ENCODE measurements around the gene ESCO1.
A peak's percentile ranks its signal among the peaks of the same experiment; 100 is the strongest.
"Not testable (repeated sequence)": the region's sequence is repeated elsewhere in the genome, so short reads cannot be mapped to it uniquely, and the experiment has no call there.

The ESCO1 gene, protein sequence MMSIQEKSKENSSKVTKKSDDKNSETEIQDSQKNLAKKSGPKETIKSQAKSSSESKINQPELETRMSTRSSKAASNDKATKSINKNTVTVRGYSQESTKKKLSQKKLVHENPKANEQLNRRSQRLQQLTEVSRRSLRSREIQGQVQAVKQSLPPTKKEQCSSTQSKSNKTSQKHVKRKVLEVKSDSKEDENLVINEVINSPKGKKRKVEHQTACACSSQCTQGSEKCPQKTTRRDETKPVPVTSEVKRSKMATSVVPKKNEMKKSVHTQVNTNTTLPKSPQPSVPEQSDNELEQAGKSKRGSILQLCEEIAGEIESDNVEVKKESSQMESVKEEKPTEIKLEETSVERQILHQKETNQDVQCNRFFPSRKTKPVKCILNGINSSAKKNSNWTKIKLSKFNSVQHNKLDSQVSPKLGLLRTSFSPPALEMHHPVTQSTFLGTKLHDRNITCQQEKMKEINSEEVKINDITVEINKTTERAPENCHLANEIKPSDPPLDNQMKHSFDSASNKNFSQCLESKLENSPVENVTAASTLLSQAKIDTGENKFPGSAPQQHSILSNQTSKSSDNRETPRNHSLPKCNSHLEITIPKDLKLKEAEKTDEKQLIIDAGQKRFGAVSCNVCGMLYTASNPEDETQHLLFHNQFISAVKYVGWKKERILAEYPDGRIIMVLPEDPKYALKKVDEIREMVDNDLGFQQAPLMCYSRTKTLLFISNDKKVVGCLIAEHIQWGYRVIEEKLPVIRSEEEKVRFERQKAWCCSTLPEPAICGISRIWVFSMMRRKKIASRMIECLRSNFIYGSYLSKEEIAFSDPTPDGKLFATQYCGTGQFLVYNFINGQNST

DNA sequence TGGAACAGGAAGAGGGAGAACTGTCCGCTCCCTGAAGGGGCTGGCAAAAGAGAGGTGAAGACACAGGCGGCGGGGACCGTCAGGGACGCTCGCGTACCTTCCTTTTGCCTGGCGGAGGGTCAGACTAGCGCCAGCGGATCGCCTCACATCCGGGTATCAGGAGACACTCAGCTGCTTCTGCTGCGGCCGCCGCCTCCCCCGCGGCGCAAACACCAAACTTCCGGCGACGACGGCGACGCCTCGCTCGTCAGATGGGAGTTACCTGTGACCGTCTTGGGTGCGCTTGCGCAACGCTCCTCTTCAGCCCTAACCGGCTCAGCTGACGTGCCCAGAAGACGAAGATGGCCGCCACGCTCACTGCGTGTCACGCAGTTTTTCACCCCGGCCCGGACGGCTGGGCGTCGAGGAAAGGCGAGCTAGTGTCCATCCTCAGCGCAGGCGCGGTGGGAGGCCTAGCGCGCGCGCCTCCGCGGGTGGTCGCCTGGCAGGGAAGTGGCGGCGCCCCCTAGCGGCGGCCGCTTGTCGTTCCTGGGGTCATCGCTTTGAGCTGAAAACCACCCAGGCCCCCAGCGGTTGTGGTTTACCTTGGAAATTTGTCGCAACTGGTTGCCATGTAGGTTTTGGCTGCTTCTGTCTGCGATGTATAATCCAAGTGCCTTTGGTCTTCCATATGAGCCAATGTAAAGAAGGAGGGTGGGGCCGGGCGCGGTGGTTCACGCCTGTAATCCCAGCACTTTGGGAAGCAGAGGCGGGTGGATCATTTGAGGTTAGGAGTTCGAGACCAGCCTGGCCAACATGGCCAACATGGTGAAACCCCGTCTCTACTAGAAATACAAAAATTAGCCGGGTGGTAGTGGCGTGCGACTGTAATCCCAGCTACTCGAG is at the start of gene ESCO1:
Gene ESCO1, minus strand, starts transcription at position 179 of the 885 bp plus-strand sequence. CDS start 25,861 bp downstream, outside the sequence.
- DNase-seq, result peak; percentile 92

DNA sequence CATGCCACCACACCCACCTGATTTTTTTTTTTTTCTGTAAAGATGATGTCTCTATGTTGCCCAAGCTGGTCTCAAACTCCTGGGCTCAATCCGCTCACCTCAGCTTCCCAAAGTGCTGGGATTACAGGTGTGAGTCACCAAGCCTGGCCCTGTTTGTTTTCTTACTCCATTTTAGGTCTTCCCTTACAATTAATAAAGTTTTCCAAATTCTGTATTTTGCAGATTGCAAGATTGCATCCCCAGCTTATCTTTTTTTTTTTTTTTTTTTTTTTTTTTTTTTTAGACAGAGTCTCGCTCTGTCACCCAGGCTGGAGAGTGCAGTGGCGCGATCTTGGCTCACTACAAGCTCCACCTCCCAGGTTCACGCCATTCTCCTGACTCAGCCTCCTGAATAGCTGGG is 39.9 kb upstream of the ESCO1 start:
- DNase-seq, result not testable (repeated sequence)

DNA sequence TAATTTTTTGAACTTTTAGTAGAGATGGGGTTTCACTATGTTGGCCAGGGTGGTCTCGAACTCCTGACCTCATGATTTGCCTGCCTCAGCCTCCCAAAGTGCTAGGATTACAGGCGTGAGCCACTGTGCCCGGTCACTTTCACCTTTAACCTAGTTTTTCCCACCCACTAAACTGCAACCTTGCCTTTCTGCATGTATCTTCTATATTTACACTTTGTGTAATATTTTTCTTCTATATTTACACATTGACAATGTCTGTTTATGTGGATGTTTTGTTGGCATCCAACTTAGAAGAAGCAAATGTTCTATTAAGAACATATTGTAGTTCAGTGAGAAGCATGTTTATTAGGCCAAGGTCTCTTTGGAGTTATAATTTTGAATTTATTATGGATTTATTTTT is 38.3 kb upstream of the ESCO1 start:
- no peak for DNase-seq

DNA sequence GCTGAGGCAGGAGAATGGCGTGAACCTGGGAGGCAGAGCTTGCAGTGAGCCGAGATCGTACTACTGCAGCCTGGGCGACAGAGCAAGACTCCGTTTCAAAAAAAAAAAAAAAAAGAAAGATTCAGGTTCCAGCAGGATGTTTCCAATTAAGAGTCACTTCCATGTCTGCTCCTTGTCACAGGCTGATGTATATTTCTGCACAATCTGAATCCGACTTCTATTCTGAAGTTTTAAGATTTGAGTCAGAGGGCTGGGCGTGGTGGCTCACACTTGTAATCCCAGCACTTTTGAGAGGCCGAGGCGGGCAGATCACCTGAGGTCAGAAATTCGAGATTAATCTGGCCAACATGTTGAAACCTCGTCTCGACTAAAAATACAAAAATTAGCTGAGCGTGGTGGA is 36.3 kb upstream of the ESCO1 start:
- DNase-seq, result no peak

DNA sequence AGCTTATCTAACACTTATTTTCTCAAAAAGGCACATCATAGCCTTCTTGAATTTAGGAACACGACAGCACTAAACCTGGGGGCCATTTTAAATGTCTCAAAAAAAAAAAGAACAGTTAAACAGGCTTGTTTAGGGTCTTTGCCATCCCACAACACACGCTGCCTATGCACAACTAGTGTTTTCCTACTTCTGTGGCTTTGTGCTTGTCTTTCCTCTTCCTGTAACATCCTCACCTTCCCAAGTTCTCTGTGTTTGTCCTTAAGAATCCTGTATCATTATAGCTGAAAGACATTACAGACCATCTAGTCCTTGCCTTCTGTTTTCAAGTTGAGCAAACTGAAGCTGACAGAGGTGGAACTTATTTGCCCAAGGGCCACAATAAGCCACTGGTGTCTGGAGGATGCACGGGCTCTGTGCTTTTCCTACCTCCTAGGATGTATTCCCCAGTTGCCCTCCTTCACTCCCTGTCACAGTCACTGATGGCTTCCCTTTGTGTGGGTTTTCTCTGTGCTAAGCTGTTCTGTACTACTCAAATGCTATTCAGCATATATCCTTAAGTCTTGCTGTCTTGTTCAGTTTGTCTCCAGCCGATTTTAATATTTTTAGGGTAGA is 34.2 kb upstream of the ESCO1 start:
- no peak for DNase-seq

DNA sequence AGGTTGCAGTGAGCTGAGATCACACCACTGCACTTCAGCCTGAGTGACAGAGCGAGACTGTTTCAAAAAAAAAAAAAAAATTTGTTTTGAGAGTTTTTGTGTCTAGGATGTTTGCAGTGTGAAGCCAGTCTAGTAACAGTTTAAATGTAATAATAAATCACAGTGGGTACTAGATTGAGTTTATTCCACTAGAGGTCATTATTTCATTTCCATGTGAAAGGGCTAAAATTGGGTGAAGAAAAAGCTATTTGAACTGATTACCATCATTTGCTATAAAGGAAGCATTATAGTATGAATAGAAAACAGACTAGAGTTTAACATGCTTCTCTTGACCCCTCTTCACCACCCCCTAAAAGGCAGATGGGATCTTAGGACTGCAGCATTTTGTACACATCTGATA is 31.9 kb upstream of the ESCO1 start:
- DNase-seq, result no peak

DNA sequence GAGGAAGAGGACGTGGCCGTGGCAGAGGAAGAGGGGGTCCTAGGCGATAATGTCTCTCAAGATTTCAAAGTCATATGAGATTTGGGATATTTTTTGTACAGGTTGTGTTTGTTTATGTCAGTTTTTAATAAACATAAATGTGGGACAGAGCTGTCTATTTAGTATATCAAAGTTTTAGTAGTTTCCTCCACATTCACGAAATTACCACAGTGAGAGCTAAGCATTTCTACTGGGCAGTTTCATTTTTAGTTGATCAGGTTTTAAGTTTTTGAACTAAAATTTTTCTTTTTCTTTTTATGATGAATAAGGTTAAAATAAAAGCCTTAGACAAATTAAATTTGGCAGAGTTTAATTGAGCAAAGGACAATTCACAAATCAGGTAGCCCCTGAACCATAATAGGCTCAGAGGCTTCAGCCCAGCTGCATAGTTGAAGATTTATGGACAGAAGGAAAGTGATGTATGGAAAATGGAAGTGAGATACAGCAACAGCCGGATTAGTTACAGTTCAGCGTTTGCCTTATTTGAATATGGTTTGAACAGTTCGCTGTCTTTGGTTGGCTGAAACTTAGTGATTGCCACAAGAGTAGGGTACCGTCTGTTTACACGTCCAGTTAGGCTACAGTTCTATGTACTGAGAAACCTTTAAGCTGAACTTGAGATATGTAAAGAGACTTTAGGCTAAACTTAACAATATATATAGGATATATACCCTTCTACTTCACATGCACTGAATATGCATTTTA is 28.8 kb upstream of the ESCO1 start:
- DNase-seq, result no peak

DNA sequence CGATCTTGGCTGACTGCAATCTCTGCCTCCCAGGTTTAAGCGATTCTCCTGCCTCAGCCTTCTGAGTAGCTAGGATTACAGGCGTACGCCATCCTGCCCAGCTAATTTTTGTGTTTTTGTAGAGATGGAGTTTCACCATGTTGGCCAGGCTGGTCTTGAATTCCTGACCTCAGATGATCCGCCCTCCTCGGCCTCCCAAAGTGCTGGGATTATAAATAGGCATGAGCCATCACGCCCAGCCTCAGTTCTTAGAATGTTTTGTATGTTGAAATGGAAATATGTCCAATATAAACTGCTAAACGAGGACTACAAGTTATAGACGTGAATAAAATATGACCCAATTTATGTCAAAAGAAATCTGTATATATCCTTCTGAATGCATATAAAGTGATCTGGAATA is 21.1 kb upstream of the ESCO1 start:
- not testable (repeated sequence) for DNase-seq

DNA sequence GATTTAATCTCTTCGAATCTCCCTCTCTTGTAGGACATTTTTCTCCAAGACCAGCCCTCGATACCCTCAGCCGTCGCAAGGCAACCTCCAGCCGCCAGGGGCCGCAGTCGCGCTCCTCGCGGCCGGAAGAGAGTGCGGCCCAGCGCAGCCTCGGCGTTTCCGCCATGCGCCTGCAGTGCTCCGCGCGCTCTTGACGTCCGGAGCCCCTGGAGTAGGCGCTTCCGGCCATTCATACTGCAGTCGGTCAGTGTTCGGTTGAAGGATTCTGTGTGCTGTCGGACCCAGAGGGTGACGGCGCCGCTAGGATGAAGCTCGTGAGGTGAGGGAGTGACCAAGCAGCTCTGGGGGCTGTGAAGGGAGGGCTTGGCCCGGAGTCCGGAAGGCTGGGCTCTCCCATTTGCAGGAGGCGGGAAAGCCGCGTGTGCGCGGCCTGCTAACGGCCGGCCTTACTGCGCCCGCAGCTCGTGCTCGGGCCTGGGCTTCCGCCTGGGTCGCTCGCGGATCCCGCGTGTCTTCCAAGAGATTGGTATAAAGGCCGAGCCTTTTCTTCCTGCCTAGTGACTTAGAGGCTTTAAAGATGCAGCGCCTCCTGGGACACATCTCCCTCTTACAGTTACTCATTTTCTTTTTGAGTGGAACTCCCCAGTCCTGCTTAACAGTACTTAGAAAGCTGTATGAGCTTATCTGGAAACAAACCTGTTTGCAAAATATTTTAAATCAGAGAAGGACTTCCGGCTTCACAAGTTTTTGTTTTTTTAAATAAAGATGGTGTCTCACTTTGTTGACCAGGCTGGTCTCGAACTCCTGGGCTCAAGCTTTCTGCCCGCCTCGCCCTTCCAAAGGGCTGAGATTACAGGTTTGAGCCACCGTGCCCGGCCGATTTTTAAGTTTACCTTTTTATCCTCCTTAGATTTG is 11.9 kb upstream of the ESCO1 start, which contains the start of gene SNRPD1:
Gene SNRPD1, plus strand, starts transcription at position 190 of the 915 bp plus-strand sequence. Its CDS starts 116 bp downstream, at position 306.
- DNase-seq, result peak; percentile 93

DNA sequence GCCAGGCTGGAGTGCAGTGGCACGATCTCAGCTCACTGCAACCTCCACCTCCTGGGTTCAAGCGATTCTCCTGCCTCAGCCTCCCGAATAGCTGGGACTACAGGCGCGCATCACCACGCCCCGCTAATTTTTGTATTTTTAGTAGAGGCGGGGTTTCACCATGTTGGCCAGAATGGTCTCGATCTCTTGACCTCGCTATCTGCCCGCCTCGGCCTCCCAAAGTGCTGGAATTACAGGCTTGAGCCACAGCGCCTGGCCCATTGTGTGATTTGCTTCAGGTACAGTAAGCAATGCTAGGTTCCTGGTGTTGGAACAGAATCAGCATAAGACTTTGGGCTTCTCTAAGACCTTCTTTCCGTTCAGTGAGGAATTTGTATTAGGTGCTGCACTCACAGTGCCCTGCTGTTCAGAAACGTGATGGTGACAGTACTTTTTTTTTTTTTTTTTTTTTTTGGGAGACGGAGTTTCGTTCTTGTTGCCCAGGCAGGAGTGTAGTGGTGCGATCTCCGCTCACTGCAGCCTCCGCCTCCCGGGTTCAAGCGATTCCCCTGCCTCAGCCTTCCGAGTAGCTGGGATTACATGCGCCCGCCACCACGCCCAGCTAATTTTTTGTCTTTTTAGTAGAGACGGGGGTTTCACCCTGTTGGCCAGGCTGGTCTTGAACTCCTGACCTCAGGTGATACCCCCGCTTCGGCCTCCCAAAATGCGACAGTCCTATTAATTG is 11.1 kb upstream of the ESCO1 start:
- not testable (repeated sequence) for DNase-seq

DNA sequence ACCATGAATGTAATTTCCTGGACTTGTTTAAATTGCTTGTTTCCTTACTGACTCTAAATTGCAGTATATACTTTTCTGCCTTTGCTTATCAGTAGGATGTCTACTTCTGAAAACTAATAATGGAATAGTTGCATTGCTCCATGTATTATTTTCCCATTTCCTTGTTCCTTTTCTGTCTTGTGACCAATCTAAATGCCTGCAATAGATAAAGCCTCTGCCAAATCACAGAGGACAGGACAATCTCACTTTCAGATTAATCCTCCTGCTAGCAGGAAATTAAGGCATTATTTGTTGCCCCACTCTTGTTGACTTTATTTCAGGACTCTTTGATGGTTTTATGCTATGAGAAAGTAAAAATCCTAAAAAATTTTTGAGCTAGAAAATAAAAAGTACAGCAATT is 4.7 kb upstream of the ESCO1 start:
- no peak for DNase-seq

DNA sequence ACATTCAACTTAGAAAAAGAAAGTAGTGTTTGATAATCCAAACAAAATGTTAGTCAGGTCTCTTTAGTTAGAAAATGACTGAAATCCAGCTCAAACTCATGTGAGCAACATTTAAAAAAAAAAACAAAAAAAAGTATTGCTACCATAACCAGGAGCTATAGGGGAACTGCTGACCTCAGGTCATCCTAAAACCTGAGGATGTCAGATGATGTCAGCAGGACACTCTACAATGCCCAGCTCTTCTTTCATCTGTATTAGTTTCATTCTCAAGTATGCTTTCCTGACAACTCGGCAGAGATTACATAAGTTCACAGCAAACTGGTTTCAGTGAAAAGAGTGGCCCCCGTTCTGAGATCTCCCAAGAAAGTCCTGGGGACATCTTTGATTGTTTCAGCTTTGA is 4.2 kb upstream of the ESCO1 start:
- DNase-seq, result no peak

DNA sequence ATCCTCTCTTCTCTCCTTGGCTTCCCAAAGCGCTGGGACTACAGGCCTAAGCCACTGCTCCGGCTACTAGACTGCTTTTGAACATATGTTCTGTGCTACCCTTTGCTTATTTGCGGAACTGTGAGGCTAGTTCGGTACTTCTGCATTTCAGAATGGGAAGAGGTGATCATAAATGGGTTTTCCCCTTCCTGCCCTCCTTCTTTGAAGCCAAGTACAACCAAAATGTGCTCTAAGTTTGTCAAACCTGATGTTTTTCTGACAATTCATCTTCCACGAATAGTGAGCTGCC is 1.7 kb upstream of the ESCO1 start:
- DNase-seq, result no peak

DNA sequence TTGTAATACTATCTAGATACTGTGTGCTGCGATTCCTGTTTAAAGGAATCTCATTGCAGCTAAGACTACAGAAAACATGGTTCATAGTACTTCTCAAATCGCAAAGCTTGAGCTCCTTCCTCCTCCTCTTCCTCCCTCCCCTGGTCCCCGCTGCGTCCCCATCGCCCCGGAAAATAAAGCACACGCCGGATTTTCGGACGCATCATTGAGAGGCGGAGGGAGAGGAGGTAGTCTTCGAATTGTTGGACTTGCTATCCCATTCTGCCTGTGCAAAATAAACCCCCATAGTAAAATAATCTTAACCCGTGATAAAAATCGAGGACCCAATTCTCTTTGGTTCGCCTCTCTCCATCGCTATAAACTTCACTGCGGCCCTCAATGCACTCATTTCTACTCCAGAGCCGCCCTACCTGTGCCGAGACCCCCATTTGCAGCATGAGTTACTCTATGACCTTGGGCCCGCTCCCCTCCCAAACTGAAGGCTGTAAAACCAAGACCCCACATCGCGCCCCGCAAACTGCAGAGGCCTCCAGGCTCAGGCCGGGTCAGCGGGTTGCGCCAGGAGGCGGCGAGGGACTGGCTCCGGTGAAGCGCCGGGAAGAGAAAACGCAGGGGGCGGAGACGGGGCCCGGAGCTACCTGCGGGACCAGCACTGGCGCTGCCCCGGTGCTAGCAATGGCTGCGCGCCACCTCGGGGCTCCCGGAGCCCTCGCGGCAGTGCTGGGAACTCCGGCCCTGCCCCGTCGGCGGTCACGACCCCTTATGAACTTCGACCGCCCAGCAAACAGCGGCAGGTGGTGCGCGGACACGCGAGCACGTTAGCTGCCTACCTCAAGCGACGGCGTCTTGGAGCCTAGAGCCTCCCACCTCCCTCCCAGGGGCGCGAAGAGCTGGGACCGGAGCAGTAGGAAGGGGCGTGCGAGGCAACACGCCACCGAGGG is 649 bp downstream of the ESCO1 start:
- no peak for DNase-seq

DNA sequence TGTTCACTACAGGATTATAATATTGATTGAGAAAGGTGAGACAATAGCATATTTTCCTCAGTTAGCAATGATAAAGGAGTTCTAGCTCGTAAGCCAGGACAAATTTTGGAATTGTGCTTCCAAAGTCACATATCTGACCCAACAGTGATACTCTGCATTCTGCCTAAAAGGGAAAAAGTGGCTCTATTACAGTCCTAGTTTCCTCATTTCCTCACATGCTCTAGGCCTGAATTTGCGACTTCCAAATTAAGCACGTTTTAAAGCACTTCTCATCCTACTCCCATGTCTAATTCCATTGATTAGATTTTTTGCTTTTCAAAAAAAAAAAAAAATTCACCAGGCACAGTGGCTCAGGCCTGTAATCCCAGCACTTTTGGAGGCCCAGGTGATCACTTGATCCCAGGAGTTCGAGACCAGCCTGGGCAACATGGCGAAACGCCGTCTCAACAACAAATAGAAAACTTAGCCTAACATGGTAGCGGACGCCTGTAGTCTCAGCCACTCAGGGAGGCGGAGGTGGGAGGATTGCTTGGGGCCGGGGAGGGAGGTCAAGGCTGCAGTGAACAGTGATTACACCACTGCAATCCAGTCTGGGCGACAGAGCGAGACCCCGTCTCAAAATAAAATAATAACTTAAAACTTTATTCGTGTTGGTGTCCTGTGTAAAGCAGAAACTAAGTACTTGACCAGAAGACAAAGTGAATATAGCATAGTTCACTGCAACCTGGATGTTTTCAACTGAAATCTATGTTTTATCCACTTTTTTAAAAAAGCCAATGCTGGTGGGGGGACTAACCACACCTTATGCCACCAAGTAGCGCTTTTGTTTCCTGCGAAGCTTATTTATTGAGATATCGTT is 1.5 kb downstream of the ESCO1 start:
- no peak for DNase-seq

DNA sequence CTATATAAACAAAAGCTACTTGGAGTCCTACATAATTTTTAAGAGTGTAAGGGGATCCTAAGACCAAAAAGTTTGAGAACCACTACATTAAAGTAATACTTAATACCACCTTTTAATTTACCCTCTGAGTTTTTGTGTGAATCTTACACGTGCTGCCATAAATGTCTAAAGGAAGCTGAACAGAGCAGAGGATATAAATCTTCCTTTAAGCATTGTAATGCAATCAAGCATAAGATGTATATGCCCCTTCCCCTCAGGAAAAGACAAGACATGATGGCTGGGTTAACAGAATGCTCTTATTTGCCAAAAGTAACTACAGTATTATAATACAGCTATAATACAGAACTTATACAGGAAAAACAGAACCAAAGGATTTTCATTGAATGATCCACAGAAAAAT is 2.9 kb downstream of the ESCO1 start:
- DNase-seq, result no peak

DNA sequence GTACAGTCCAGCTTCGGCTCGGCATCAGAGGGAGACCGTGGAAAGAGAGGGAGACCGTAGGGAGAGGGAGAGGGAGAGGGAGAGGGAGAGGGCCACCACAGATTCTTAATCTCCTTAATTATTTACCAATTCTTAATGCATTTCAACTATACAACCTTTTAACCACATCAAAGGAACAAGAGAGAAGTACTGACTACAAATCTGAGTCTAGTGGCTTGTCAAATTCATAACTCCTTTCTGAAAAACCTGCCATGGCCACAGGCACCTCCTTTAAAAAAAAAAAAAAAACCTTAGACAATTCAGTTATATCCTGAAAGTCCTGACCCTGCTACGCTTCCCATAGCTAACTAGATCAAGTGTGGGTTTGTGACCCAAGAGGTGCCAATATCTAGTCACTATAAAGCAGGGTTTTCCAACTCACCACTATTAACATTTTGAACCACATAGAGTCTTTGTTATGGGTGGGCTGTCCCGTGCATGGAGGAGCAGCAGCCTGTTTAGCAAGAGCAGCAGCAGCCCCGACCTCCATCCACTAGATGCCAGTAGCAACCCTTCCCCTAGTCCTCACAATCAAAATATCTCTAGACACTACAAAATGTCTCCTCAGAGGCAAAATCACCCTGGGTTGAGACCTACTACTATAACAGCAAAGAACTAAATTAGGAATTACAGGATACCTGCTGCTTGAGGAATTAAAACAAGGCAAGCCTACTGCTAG is 6.8 kb downstream of the ESCO1 start:
- DNase-seq, result no peak
